RPMI8226 (cell line): Measurements from ENCODE around the gene ADH6.
"Not testable (repeated sequence)": the region's sequence is repeated elsewhere in the genome, so short reads cannot be mapped to it uniquely, and the experiment has no call there.

Experiments
- DNase-seq: peaks from one replicate; pipeline ENCODE4 v3.0.0-alpha.2; 2015

The ADH6 gene

GRCh38 chr4:99189900-99190299 is 29.1 kb downstream of the ADH6 start:
- DNase-seq: not testable (repeated sequence)

GRCh38 chr4:99186029-99186428 is 33.0 kb downstream of the ADH6 start:
- no peak for DNase-seq

- no peak for DNase-seq
Observed at GRCh38 chr4:99185581-99185980, 33.5 kb downstream of the ADH6 start.

GRCh38 chr4:99180382-99181070 is 38.5 kb downstream of the ADH6 start:
- no peak for DNase-seq

GRCh38 chr4:99179626-99180025 is 39.4 kb downstream of the ADH6 start:
- no peak for DNase-seq

- no peak for DNase-seq
Observed at GRCh38 chr4:99179178-99179577, 39.9 kb downstream of the ADH6 start.

- no peak for DNase-seq
Observed at GRCh38 chr4:99166544-99166943, 52.5 kb downstream of the ADH6 start.

GRCh38 chr4:99165978-99166377 is 53.1 kb downstream of the ADH6 start:
- no peak for DNase-seq

- no peak for DNase-seq
Observed at GRCh38 chr4:99161373-99162099, 57.5 kb downstream of the ADH6 start.

- no peak for DNase-seq
Observed at GRCh38 chr4:99159699-99160098, 59.3 kb downstream of the ADH6 start.

- DNase-seq: no peak
Observed at GRCh38 chr4:99157478-99157935, 61.5 kb downstream of the ADH6 start.

- no peak for DNase-seq
Observed at GRCh38 chr4:99156992-99157391, 62.1 kb downstream of the ADH6 start.

- no peak for DNase-seq
Observed at GRCh38 chr4:99154658-99155342, 64.2 kb downstream of the ADH6 start.
